HEK293 (cell line): Measurements from ENCODE around the gene CHST5.

Experiments
- CTCF ChIP-seq: fragments of 450-650 bp; formaldehyde crosslinking; IDR thresholded peaks from 2 replicates; pipeline ENCODE4 v1.5.1; 2016; ENCODE audit warnings: missing biosample characterization, missing genetic modification characterization
- YY1 ChIP-seq: fragments of 450-650 bp; formaldehyde crosslinking; IDR thresholded peaks from 2 replicates; pipeline ENCODE4 v1.5.1; 2018; ENCODE audit warnings: missing biosample characterization, missing genetic modification characterization
- ZNF214 ChIP-seq: fragments of 450-650 bp; formaldehyde crosslinking; IDR thresholded peaks from 2 replicates; pipeline ENCODE4 v1.5.1; 2017; ENCODE audit warnings: missing biosample characterization, mild to moderate bottlenecking, missing genetic modification characterization, borderline replicate concordance
- ZNF302 ChIP-seq: fragments of 450-650 bp; formaldehyde crosslinking; IDR thresholded peaks from 2 replicates; pipeline ENCODE4 v1.5.1; 2016; ENCODE audit warnings: missing biosample characterization, missing genetic modification characterization, low read depth
- ZNF404 ChIP-seq: fragments of 450-650 bp; formaldehyde crosslinking; IDR thresholded peaks from 2 replicates; pipeline ENCODE4 v1.5.1; 2017; ENCODE audit warnings: missing biosample characterization, missing genetic modification characterization
- ZNF48 ChIP-seq: fragments of 450-650 bp; formaldehyde crosslinking; IDR thresholded peaks from 2 replicates; pipeline ENCODE4 v1.5.1; 2016; ENCODE audit warnings: missing biosample characterization, missing genetic modification characterization
- ZNF639 ChIP-seq: fragments of 450-650 bp; formaldehyde crosslinking; IDR thresholded peaks from 2 replicates; pipeline ENCODE4 v1.5.1; 2016; ENCODE audit warnings: missing biosample characterization, missing genetic modification characterization

GRCh38 chr16:75519175-75519574 lies 16.7 kb downstream of the CHST5 start:
- TF ChIP-seq ZNF404 (tag by site-specific recombination) (no peak), CTCF (tag by site-specific recombination) (no peak), YY1 (tag by site-specific recombination) (no peak), ZNF214 (tag by site-specific recombination) (no peak), ZNF48 (no peak), ZNF639 (no peak), ZNF302 (tag by site-specific recombination) (no peak)
